Gastroesophageal sphincter (tissue), 4 donors: Measurements from ENCODE around the gene ZMIZ2. TPM values are rescaled to one million over a fixed set of nuclear protein-coding genes. Genes with fewer than 3 reads are reported as not detected.

Source experiments
- ATAC-seq: fragments of 150-250 bp; one replicate; pipeline ENCODE4 v1.9.1; 2016; ENCODE audit warnings: mild to moderate bottlenecking, moderate library complexity
- H3K27ac ChIP-seq, 4 donors: fragments of 200-600 bp; sonication (generic) in 3 of 4; 1 replicate in 3 of 4; 2 replicates in 1 of 4; pipeline ENCODE4 v1.5.1; 2016 to 2019
- H3K27me3 ChIP-seq: fragments of 200-600 bp; sonication (generic); one replicate; pipeline ENCODE4 v1.5.1; 2019
- H3K36me3 ChIP-seq, 2 donors: fragments of 200-600 bp; sonication (generic); one replicate each; pipeline ENCODE4 v1.5.1; 2019; ENCODE audit warnings: control low read depth in 1 of 2
- H3K4me1 ChIP-seq, 3 donors: fragments of 200-600 bp; sonication (generic); 1 replicate in 2 of 3; 2 replicates in 1 of 3; pipeline ENCODE4 v1.5.1; 2016 to 2019; ENCODE audit warnings: control low read depth in 2 of 3
- H3K4me3 ChIP-seq, 2 donors: fragments of 200-600 bp; sonication (generic); one replicate each; pipeline ENCODE4 v1.5.1; 2019; ENCODE audit warnings: mild to moderate bottlenecking in 1 of 2, moderate library complexity in 1 of 2
- H3K9me3 ChIP-seq, 3 donors: fragments of 200-600 bp; sonication (generic); one replicate each; pipeline ENCODE4 v1.5.1; 2017 to 2019; ENCODE audit warnings: control low read depth in 2 of 3
- CTCF ChIP-seq, 4 experiments: fragments of 200-600 bp in 2 of 4; fragments of 450-650 bp in 2 of 4; sonication (generic) in 1 of 4; IDR thresholded peaks; one replicate each; pipeline ENCODE4 v1.5.1; 2017 to 2019; ENCODE audit warnings: antibody characterized with exemption in 4 of 4, mild to moderate bottlenecking in 2 of 4, moderate library complexity in 2 of 4
- EP300 ChIP-seq: sonication (generic); formaldehyde crosslinking; IDR thresholded peaks from one replicate; pipeline ENCODE4 v1.6.1; 2017; ENCODE audit warnings: antibody characterized with exemption, mild to moderate bottlenecking
- POLR2A ChIP-seq, 2 donors: fragments of 450-650 bp; IDR thresholded peaks; one replicate each; pipeline ENCODE4 v1.6.1; 2017; ENCODE audit warnings: antibody characterized with exemption in 2 of 2, mild to moderate bottlenecking in 2 of 2, moderate library complexity in 1 of 2
- POLR2AphosphoS5 ChIP-seq: sonication (generic); formaldehyde crosslinking; IDR thresholded peaks from one replicate; pipeline ENCODE4 v1.6.1; 2017; ENCODE audit warnings: antibody characterized with exemption
- WGBS, 2 donors: methylation state at CpG; one replicate each; pipeline ENCODE4 v1.1.5; 2018; ENCODE audit warnings: low coverage in 1 of 2; 5-methylcytosine and 5-hydroxymethylcytosine counted together
- total RNA-seq, 4 donors: library from RNA; depleted of rRNA; stranded (reverse); fragments of >200 nt; gene quantifications; one replicate each; pipeline ENCODE4 v1.1.0, GENCODE V29; 2016

ZMIZ2 gene
- total RNA-seq, 4 donors from 2014 or later: 12.7 to 28.0 (median 20.5) TPM

GRCh38 chr7:44706788-44707557, 41.7 kb upstream of the ZMIZ2 start:
- Histone ChIP-seq H3K4me1 (no peaks in the 10 kb centered on the region), H3K4me3 (no peak overlapping the region), H3K9me3 (no peaks in the 10 kb centered on the region), H3K36me3 (peaks cover 0 to 77% of the 10 kb centered on the region in 2 donors), H3K27me3 (no peaks in the 10 kb centered on the region), H3K27ac (no peak overlapping the region)
- 90% methylated on average over 11 of the region's 20 CpGs; no CpG with 5 or more reads in 1 of the 2 donors for WGBS, 2 donors
- ATAC-seq: no peak
- TF ChIP-seq EP300: no peak
- TF ChIP-seq POLR2A (IDR thresholded peaks at IDR 0.05): no peak
- no peak for TF ChIP-seq CTCF (IDR thresholded peaks at IDR 0.05)
- TF ChIP-seq POLR2AphosphoS5: no peak

- Histone ChIP-seq H3K36me3 (peaks cover 0 to 69% of the 10 kb centered on the region in 2 donors), H3K27ac (no peak overlapping the region), H3K27me3 (no peaks in the 10 kb centered on the region), H3K4me1 (no peaks in the 10 kb centered on the region), H3K4me3 (no peak overlapping the region), H3K9me3 (no peaks in the 10 kb centered on the region)
- 67 to 94% methylated on average over 3 to 8 of the region's 21 CpGs for WGBS, 2 donors
- ATAC-seq: peak; percentile 17
- TF ChIP-seq CTCF (IDR thresholded peaks at IDR 0.05): no peak
- no peak for TF ChIP-seq POLR2A (IDR thresholded peaks at IDR 0.05)
- TF ChIP-seq POLR2AphosphoS5: no peak
- TF ChIP-seq EP300: no peak
These were observed 41.0 kb upstream of the ZMIZ2 start for GRCh38 chr7:44707558-44708230.

GRCh38 chr7:44709011-44709915, 39.4 kb upstream of the ZMIZ2 start:
- no peaks in the 10 kb centered on the region for H3K9me3 ChIP-seq
- no peak for ATAC-seq
- no peak for TF ChIP-seq EP300
- no peak for TF ChIP-seq CTCF (IDR thresholded peaks at IDR 0.05)
- no peak for TF ChIP-seq POLR2AphosphoS5
- WGBS, 2 donors: 45 to 66% methylated on average over 2 to 5 of the region's 19 CpGs
- H3K27me3 ChIP-seq: no peaks in the 10 kb centered on the region
- H3K4me1 ChIP-seq: no peaks in the 10 kb centered on the region
- no peak overlapping the region for H3K27ac ChIP-seq
- H3K36me3 ChIP-seq: peaks cover 0 to 54% of the 10 kb centered on the region in 2 donors
- H3K4me3 ChIP-seq: no peak overlapping the region

- Histone ChIP-seq H3K4me3 (no peak overlapping the region), H3K9me3 (no peaks in the 10 kb centered on the region), H3K36me3 (peaks cover 0 to 48% of the 10 kb centered on the region in 2 donors), H3K27me3 (no peaks in the 10 kb centered on the region), H3K27ac (no peak overlapping the region), H3K4me1 (no peaks in the 10 kb centered on the region)
- TF ChIP-seq POLR2A (IDR thresholded peaks at IDR 0.05) (no peak), CTCF (IDR thresholded peaks at IDR 0.05) (no peak), EP300 (no peak), POLR2AphosphoS5 (no peak)
- WGBS, 2 donors: 80 to 82% methylated on average over 3 to 5 of the region's 10 CpGs
- ATAC-seq: no peak
These were observed 38.6 kb upstream of the ZMIZ2 start for GRCh38 chr7:44709945-44710596.
